Large intestine (tissue), 3 donors: ENCODE data around the gene DPP10. TPM values are rescaled to one million over a fixed set of nuclear protein-coding genes. Genes with fewer than 3 reads are reported as not detected.

ENCODE experiments used
- DNase-seq, 2 donors: peaks; one replicate each; pipeline versions ENCODE4 v3.0.0 to v3.0.0-alpha.2; 2013
- H3K27ac ChIP-seq: one replicate; pipeline ENCODE4 v1.5.1; 2013; ENCODE audit warnings: low read length
- H3K27me3 ChIP-seq: 2 replicates; pipeline ENCODE4 v1.6.1; 2013; ENCODE audit warnings: low read length; ENCODE audit not compliant: control insufficient read depth, insufficient read depth
- H3K36me3 ChIP-seq: 2 replicates; pipeline ENCODE4 v1.6.1; 2013; ENCODE audit warnings: low read length; ENCODE audit not compliant: control insufficient read depth, insufficient read depth
- H3K4me1 ChIP-seq: one replicate; pipeline ENCODE4 v1.6.1; 2013; ENCODE audit warnings: low read length; ENCODE audit not compliant: control insufficient read depth, insufficient read depth
- H3K4me3 ChIP-seq: one replicate; pipeline ENCODE4 v1.5.1; 2013; ENCODE audit warnings: low read length
- H3K9me3 ChIP-seq: one replicate; pipeline ENCODE4 v1.6.1; 2013; ENCODE audit warnings: mild to moderate bottlenecking, low read depth, low read length, moderate library complexity; ENCODE audit not compliant: control insufficient read depth
- WGBS: methylation state at CpG from one replicate; pipeline ENCODE4 v1.1.5; 2013; ENCODE audit warnings: low lambda C conversion rate; ENCODE audit not compliant: insufficient coverage; 5-methylcytosine and 5-hydroxymethylcytosine counted together
- polyA plus RNA-seq: library from polyadenylated mRNA; unstranded; fragments of 120-200 nt; gene quantifications from one replicate; pipeline ENCODE4 v1.2.1, GENCODE V29; 2013

The DPP10 gene
- polyA plus RNA-seq, 1 donor, result 17.3 TPM

- no peaks in the 10 kb centered on the region for H3K27me3 ChIP-seq
- H3K4me1 ChIP-seq, result no peaks in the 10 kb centered on the region
- no peaks in the 10 kb centered on the region for H3K9me3 ChIP-seq
- H3K4me3 ChIP-seq, result no peak overlapping the region
- no peak for DNase-seq
- no peaks in the 10 kb centered on the region for H3K36me3 ChIP-seq
- WGBS, result no CpG with 5 or more reads among the region's 3 CpGs
- H3K27ac ChIP-seq, result no peak overlapping the region
Measured at GRCh38 chr2:115842306-115842705, 1399.9 kb downstream of the DPP10 start.

- no peak overlapping the region for H3K4me3 ChIP-seq
- H3K27me3 ChIP-seq, result no peaks in the 10 kb centered on the region
- H3K9me3 ChIP-seq, result no peaks in the 10 kb centered on the region
- no peaks in the 10 kb centered on the region for H3K4me1 ChIP-seq
- H3K27ac ChIP-seq, result no peak overlapping the region
- DNase-seq, result no peak
- WGBS, result no CpG with 5 or more reads among the region's 14 CpGs
- no peaks in the 10 kb centered on the region for H3K36me3 ChIP-seq
Measured at GRCh38 chr2:115848192-115848591, 1405.8 kb downstream of the DPP10 start.

GRCh38 chr2:115867024-115867423 is 1424.6 kb downstream of the DPP10 start:
- Histone ChIP-seq H3K9me3 (no peaks in the 10 kb centered on the region), H3K4me1 (no peaks in the 10 kb centered on the region), H3K36me3 (no peaks in the 10 kb centered on the region), H3K27ac (no peak overlapping the region), H3K27me3 (no peaks in the 10 kb centered on the region), H3K4me3 (no peak overlapping the region)
- no peak for DNase-seq

GRCh38 chr2:115874427-115874826 is 1432.0 kb downstream of the DPP10 start:
- Histone ChIP-seq H3K4me3 (no peak overlapping the region), H3K36me3 (no peaks in the 10 kb centered on the region), H3K27ac (no peak overlapping the region), H3K9me3 (no peaks in the 10 kb centered on the region), H3K4me1 (no peaks in the 10 kb centered on the region), H3K27me3 (no peaks in the 10 kb centered on the region)
- WGBS, result 63% methylated on average over 1 of the region's 3 CpGs
- no peak for DNase-seq

GRCh38 chr2:115880558-115880957 is 1438.1 kb downstream of the DPP10 start:
- Histone ChIP-seq H3K4me3 (no peak overlapping the region), H3K27me3 (no peaks in the 10 kb centered on the region), H3K4me1 (no peaks in the 10 kb centered on the region), H3K36me3 (no peaks in the 10 kb centered on the region), H3K9me3 (no peaks in the 10 kb centered on the region), H3K27ac (no peak overlapping the region)
- WGBS, result 100% methylated on average over 1 of the region's 1 CpG
- DNase-seq, result no peak

- Histone ChIP-seq H3K36me3 (no peaks in the 10 kb centered on the region), H3K9me3 (no peaks in the 10 kb centered on the region), H3K4me3 (no peak overlapping the region), H3K4me1 (no peaks in the 10 kb centered on the region), H3K27me3 (no peaks in the 10 kb centered on the region), H3K27ac (no peak overlapping the region)
- 83% methylated on average over 1 of the region's 1 CpG for WGBS
- no peak for DNase-seq
Measured at GRCh38 chr2:115887209-115887776, 1444.9 kb downstream of the DPP10 start.
